Adipocyte (in vitro differentiated cells): Measurements from ENCODE around the gene RADX.

Source experiments
- DNase-seq: peaks from one replicate; pipeline ENCODE4 v3.0.0-alpha.2; 2015; ENCODE audit warnings: low read depth
- H3K27me3 ChIP-seq: replicated peaks from 2 replicates; pipeline ENCODE4 v1.7.0; 2013; ENCODE audit warnings: mild to moderate bottlenecking, low read length, moderate library complexity; ENCODE audit not compliant: control insufficient read depth, insufficient read depth
- H3K36me3 ChIP-seq: 2 replicates; pipeline ENCODE4 v1.7.0; 2013; ENCODE audit warnings: low read length, mild to moderate bottlenecking, moderate library complexity; ENCODE audit not compliant: control insufficient read depth, insufficient read depth, severe bottlenecking
- H3K4me1 ChIP-seq: 2 replicates; pipeline ENCODE4 v1.7.0; 2013; ENCODE audit warnings: mild to moderate bottlenecking, low read length, moderate library complexity; ENCODE audit not compliant: control insufficient read depth, insufficient read depth
- H3K4me3 ChIP-seq: 2 replicates; pipeline ENCODE4 v1.7.0; 2013; ENCODE audit warnings: mild to moderate bottlenecking, low read length, moderate library complexity
- H3K9ac ChIP-seq: 2 replicates; pipeline ENCODE4 v1.7.0; 2013; ENCODE audit warnings: mild to moderate bottlenecking, low read length, moderate library complexity
- H3K9me3 ChIP-seq: 2 replicates; pipeline ENCODE4 v1.7.0; 2013; ENCODE audit warnings: mild to moderate bottlenecking, low read length, moderate library complexity; ENCODE audit not compliant: control insufficient read depth

The RADX gene

GRCh38 chrX:106726485-106727437 is 115.0 kb downstream of the RADX start, which contains the start of gene RNF128:
RNF128 (plus strand) TSS chrX:106726701; CDS start chrX:106726914, 213 bp downstream.
- peaks cover 10% of the 10 kb centered on the region for H3K9me3 ChIP-seq
- DNase-seq, result peak; percentile 37
- H3K4me1 ChIP-seq, result no peaks in the 10 kb centered on the region
- H3K36me3 ChIP-seq, result no peaks in the 10 kb centered on the region
- H3K27me3 ChIP-seq, result peaks cover 61% of the 10 kb centered on the region
- H3K4me3 ChIP-seq, result peak within 1 kb of the TSS; percentile 80
- no peak within 1 kb of the TSS for H3K9ac ChIP-seq

- Histone ChIP-seq H3K9me3 (peaks cover 6% of the 10 kb centered on the region), H3K9ac (no peak overlapping the region), H3K4me1 (no peaks in the 10 kb centered on the region), H3K27me3 (peaks cover 59% of the 10 kb centered on the region), H3K36me3 (no peaks in the 10 kb centered on the region), H3K4me3 (no peak overlapping the region)
- DNase-seq, result no peak
Observed at GRCh38 chrX:106728337-106728736, 116.6 kb downstream of the RADX start.
